ENCODE data around the gene CIITA.
"Not testable (repeated sequence)": the region's sequence is repeated elsewhere in the genome, so short reads cannot be mapped to it uniquely, and the experiment has no call there.

Gene CIITA

DNA sequence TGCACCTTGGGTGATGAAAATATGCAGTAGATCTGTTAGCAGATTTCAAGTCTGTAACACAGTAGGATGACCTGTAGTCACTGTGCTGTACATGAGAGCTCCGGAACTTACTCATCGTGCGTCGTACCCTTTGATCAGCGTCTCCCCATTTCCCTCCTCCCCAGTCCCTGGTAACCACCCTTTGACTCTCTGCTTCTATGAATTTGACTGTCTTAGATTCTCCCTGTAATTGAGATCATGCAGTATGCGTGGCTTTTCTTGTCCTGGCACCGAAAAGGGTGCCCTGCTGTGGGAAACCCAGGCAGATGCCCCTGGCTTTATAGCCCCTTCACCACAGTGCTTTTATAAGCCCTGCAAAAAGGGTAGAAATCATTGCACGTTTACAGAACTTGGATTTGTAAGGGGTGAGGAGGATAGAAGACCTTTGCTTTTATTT, 87.9 kb downstream of the CIITA start:
- no peak for FAIRE-seq

- FAIRE-seq: no peak
Observed at GRCh38 chr16:10965440-10966061, 88.5 kb downstream of the CIITA start.

GRCh38 chr16:10966129-10966528, 89.1 kb downstream of the CIITA start:
- FAIRE-seq: no peak

GRCh38 chr16:10966559-10966958, 89.6 kb downstream of the CIITA start:
- not testable (repeated sequence) for FAIRE-seq

GRCh38 chr16:10967986-10968385, 91.0 kb downstream of the CIITA start:
- no peak for FAIRE-seq

DNA sequence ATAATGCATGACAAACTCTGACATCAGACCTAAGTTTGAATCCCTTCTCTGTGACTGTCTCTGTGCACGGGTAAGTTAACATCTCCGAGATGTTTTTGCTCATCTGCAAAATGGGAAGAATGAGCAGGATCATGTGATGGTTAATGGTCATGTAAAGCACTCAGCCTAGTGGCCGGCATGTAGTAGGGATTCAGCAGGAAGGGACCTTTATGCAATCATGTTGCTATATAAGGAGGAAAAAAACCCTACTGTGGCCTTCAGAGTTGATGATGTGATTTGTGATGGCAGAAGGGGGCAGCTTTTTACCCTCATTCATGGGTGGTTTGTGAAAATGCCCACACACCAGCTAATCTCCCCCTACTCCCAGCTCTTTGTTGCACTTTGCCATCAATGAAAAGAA, 91.5 kb downstream of the CIITA start:
- no peak for FAIRE-seq

- no peak for FAIRE-seq
Observed at GRCh38 chr16:10969615-10970014, 92.6 kb downstream of the CIITA start.

DNA sequence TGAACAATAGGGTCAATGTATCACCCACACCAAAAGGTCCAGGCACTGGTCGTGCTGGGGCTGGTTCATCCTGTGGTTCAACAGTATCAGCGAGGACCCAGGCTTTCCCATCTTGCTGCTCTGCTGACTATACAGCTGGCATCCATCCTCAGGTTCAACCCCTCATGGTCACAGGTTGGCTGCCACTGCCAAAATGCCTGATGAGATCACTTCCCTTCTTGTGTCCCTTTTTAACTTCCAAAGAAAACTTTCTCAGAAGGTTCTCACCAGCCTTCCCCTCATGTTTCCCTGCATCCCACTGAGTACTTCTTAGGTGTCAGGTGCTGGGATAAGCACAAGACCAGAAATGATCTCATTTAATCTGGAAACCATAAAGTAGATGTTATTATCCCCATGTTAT, 93.1 kb downstream of the CIITA start:
- FAIRE-seq: no peak

DNA sequence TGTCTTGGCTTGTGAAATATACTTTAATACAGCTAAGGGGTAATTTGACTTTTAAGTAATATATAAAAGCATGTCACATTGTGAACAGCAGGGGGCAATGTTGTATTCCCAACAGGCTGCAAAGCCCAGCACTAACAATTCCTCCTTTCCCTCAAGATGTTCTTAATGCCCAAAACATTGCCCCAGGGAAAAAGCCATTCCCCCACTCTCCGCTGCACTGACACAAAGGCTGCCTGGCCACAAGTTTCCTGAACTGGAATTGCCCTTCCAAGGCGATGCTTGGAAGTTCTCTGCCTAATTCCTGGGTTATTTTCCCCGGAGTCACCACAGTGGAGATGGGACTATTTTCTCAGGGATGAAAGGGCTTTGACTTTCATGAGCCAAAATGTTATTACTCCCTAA, 94.6 kb downstream of the CIITA start:
- FAIRE-seq: peak; percentile 85

DNA sequence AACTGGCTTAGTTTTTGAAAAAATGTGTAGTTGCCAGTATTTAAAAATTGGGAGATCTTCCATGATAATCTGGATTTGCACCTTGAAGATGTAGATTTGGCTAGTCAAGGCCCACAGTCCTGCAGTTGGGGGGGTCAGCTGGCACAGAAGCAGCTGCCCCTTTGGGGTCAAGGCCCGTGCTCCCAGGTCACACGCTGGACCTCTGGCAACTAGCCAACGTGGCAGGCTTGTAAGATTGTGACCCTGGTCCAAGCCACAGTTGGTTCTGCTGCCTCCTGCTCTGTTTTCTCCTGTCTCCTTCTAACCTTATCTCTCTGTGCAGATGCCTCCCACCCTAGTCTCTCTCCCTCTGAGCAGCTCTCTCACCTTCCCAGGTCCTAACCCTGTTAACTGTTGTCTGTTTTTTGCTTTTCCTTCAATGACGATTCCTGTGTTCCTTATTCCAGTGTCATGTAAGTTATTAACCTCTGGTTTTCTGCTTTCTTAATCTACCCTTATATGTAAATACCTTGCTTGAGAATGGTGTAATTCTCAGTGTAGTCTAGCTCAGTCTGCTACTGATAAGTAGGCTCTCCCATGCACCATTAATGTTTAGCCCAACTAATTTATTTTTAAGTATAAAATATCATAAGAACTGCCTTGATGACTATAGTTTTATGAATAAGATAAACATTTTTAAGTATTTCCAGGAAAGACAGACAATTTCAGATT, 95.3 kb downstream of the CIITA start:
- FAIRE-seq: no peak

DNA sequence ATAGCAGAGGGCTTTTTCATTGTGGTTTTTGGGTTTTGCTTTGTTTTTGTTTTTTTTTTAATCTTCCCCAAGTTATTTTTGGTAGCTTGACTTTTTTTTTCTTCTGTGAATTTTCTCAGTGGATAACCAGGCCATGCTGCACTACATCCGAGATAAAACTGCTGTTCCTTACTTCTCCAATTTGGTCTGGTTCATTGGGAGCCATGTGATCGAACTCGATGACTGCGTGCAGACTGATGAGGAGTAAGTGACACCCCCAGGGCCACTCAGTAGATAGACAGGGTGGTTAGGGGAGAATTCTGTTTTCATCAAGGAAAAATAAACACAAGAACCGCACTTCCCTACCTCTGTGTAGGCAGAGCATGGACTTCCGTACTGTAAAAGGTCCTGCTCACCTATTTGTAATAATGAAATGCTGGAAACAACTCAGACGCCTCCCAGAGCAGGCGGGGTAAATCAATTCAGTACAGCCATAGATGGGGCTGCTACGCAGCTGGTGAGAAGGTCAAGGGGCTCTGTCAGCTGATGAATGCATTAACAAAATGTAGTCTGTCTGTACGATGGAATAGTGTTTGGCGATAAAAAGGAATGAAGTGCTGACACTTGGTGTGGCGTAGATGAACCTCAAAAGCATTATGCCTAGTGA, 95.9 kb downstream of the CIITA start:
- no peak for FAIRE-seq

- no peak for FAIRE-seq
Observed at GRCh38 chr16:10976634-10977033, 99.6 kb downstream of the CIITA start.

DNA sequence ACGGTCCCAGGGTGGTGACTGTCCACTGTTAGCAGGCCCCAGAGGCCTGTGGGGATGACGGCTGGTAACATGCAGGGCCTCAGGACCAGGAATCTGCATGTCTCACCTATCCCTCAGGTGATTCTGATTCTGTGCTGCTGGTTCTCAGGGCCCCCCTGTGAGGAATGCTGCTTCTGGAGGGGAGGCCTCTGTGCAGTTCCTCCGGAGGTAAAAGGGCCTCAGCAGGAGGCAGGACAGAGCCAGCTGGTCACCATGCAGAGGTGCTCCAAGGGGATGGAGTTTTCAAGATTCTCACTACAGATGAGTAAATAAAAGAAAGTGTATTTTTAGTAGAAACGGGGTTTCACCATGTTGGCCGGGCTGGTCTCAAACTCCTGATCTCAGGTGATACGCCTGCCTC, 101.1 kb downstream of the CIITA start:
- FAIRE-seq: no peak

DNA sequence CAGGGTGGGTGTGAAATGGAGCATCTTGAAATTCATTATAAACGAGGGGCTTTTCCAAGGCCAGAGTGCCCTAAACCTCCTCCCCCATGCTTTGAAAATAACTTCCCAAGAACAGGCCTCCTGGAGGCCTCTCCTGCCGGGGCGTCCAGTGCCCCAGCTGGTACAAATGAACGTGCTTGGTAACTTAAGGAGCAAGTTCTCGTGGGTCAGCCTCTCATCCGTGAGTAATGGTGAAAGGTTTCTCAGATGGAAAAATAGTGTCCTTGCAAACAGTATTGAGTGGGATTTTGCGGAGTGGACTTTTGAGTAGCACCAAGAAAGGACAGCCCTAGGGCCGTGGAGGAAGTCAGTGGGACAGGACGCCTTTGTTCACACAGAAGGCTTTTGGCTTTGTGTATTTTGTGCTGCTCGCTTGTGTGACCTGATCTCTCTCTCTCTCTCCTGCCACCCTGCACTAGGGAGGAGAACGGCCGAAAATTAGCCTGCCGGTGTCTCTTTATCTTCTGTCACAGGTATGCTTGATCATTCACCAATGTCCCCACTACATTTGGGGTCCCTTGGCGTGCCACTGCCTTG, 102.0 kb downstream of the CIITA start:
- FAIRE-seq: no peak

- FAIRE-seq: no peak
Observed at GRCh38 chr16:10979717-10980601, 103.0 kb downstream of the CIITA start.

GRCh38 chr16:10980813-10981212, 103.8 kb downstream of the CIITA start:
- FAIRE-seq: no peak

GRCh38 chr16:10981697-10982216, 104.8 kb downstream of the CIITA start:
- no peak for FAIRE-seq

DNA sequence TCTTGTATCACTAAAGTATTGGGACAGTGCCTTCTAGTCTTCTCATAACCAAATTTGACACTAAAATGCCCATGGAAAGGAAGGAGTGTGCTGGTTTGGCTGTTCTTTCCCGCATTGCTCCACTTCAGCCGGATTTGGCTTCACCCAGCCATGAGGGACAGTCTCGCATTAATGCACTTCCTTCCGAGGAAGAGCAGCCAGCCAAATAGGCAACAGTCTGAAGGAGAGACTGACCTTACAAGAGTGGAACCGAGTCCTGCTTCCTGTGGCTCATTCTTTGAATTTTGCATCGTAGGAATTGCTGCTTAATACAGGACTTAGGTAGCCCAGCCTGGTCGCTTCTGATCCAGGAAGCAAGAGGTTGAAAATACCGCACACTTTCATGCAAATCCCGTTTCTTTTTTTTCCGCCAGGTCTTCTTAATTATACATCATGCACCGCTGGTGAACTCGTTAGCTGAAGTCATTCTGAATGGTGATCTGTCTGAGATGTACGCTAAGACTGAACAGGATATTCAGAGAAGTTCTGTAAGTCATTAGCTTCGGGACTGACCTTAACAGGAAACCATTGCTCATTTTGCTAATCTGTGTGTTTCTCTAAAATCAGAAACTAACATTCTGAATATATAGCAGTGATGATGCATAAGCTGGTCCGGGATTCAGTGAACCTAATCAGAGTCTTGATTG, 105.6 kb downstream of the CIITA start:
- no peak for FAIRE-seq

DNA sequence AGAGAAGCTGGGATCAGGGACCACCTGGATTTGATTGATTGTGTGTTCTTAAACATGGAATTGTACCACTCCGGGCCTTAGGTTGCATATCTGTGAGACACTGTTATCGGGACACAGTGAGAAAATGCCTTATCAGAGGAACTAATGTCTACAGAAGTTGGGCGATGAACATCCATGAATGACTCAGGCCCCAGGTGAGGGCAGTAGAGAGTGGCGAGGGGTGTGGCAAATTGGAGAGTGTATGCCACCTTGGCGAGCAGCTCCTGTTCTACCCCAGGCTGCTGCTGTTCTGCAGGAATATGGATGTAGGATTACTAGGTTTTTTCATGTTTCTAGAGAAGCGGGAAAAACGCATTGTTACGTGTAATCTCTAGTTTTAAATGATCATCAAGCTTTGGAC, 106.2 kb downstream of the CIITA start:
- no peak for FAIRE-seq

DNA sequence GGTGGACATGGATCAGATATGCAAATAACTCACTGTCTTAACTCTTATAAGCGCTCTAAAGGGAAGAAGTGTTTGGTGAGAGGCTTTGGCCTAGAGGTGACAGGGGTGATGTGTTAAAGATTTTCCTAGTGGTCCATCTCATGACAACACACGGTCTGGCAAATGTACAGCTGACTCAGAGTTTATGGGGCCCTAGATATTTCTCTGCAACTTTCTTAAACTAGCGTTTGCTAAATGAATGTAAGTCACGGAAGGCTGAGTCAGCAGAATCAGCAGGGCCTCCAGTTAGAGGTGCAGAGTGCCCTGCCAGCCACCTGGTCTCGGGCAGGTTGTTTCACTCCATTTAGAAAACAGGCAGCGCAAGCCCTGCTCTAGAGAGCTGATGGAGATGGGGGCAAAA, 107.5 kb downstream of the CIITA start:
- FAIRE-seq: no peak
